Coronary artery (tissue), 2 donors: ENCODE data around the gene EHD1.
"Not testable (repeated sequence)": the region's sequence is repeated elsewhere in the genome, so short reads cannot be mapped to it uniquely, and the experiment has no call there.

ENCODE experiments used
- DNase-seq: peaks from one replicate; pipeline ENCODE4 v3.0.0-alpha.2; 2017; ENCODE audit warnings: low spot score
- H3K27ac ChIP-seq, 2 donors: fragments of 200-600 bp; sonication (generic); one replicate each; pipeline ENCODE4 v1.5.1; 2016 to 2019
- H3K4me3 ChIP-seq: fragments of 200-600 bp; sonication (generic); 2 replicates; pipeline ENCODE4 v1.5.1; 2016; ENCODE audit warnings: mild to moderate bottlenecking, moderate library complexity
- CTCF ChIP-seq: fragments of 200-600 bp; sonication (generic); IDR thresholded peaks from one replicate; pipeline ENCODE4 v1.5.1; 2019; ENCODE audit warnings: antibody characterized with exemption

The EHD1 gene

GRCh38 chr11:64851831-64852351, 26.5 kb downstream of the EHD1 start:
- no peak for TF ChIP-seq CTCF
- Histone ChIP-seq H3K4me3 (no peak overlapping the region), H3K27ac (peak overlapping the region; percentile 91)
- no peak for DNase-seq

- DNase-seq = no peak
Measured at GRCh38 chr11:64850979-64851567, 27.3 kb downstream of the EHD1 start.

GRCh38 chr11:64849598-64850356, 28.6 kb downstream of the EHD1 start:
- peak overlapping the region; percentile 18 to 72 for H3K27ac ChIP-seq
- no peak overlapping the region for H3K4me3 ChIP-seq
- no peak for DNase-seq
- no peak for TF ChIP-seq CTCF

More at GRCh38 chr11:64850979-64851567, 27.3 kb downstream of the EHD1 start:
- Histone ChIP-seq H3K4me3 (no peak overlapping the region), H3K27ac (peak overlapping the region; percentile 25 to 91)
- no peak for TF ChIP-seq CTCF

DNA sequence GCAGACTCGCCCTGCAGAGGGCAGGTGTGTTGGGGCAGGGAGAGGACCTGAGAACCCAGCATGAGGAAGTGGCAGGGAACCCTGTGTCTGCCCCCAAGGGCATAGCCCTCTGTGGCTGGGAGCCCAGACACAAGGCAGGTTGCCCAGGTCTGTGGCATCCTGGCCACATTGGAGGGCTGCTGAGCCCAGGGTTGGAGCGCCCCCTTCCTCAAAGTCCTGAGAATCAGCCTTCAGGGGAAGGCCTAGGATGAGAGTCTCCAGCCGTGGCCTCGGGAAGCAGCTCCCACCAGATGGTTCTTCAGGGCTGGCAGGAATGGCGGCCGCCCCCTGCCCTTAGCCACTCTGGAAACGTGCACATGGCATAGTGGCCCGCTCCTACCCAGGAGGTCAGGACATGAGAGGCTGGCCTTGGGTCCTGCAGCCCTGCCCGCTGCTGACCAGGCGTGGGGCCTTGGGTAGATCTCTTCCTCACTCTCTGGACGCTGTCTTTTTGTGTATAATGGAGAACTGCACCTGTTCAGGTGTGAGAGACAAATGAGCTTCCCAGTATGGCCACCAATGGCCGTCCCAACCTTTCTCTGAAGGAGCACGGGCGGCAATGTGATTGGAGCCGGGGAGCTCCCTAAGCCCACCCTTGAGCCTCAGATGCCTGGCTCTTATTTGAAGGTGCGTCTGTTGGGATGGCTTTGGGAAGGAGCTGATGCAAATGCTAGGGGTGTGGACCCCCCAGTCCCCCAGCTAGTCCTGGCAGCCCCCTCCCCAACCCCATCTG, 29.4 kb downstream of the EHD1 start:
- Histone ChIP-seq H3K4me3 (no peak overlapping the region), H3K27ac (peak overlapping the region in 1 of 2 donors; percentile 72)
- no peak for TF ChIP-seq CTCF
- no peak for DNase-seq

DNA sequence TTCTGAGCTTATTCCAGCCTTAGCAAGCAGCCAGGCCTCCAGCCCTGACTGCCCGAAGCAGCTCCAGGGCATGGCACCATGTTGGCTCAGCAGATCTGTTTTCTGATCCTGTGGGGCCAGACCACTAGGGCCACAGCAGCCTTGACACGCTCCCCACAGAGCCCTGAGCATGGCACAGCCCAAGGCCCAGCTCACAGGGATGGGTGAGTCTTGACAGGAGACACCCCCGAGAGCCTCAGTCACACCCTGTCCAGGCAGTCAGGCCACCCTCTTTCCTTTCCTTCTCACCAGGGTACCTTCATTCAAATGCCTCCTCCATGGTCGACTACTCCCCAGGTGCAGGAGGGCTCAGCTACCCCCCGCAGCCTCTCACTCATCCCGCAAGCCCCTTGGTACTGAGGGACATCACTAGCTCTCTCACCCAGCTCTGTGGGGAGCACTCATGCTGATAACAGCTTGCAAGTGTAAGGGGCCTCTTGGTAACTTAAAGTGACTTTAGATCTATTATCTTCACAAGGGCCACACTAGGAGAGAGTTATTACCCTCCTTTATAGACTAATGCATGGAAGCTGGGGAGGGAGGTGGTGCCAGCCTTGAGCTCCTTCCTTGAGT, 30.1 kb downstream of the EHD1 start:
- no peak for DNase-seq
- Histone ChIP-seq H3K27ac (peak overlapping the region in 1 of 2 donors; percentile 72), H3K4me3 (no peak overlapping the region)
- TF ChIP-seq CTCF = no peak

DNA sequence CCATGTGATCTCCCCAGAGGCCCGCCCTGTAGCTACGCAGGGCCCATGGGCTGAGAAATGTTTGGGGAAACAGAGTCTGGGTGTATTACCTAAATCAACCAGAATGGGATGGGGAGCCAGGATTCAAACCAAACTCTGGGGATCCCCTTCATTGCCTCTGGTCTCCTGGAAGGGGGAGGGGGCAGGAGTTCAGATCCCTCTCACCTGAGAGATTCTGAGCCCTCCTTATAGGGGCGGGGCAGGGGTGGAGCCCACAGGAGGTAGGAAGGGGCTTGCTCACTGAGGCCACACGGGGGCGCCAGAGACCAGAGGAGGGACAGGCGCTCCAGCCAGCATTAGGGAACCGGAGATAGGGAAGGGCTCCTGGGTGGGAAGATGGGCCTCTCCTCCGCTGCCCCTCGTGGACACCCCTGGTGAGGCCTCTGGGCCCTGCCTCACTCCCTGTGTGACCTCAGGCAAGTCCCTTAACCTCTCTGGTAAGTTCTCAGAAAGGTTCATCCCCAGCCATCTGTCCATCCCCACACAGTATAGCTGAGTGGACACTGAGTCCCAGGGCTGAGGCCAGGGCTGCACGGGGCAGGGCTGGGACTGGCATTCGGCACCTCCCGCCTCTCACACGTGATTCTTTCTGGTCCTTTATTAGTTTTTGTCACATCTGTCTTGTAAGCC, 31.3 kb downstream of the EHD1 start:
- peak; percentile 91 for DNase-seq
- peak overlapping the region in 1 of 2 donors; percentile 24 for H3K27ac ChIP-seq
- TF ChIP-seq CTCF = peak; percentile 99

GRCh38 chr11:64845776-64846129, 32.7 kb downstream of the EHD1 start:
- not testable (repeated sequence) for DNase-seq, H3K27ac ChIP-seq

More for the DNA sequence above, 31.3 kb downstream of the EHD1 start:
- no peak overlapping the region for H3K4me3 ChIP-seq

More at GRCh38 chr11:64845776-64846129, 32.7 kb downstream of the EHD1 start:
- H3K4me3 ChIP-seq = not testable (repeated sequence)
